HTERT RPE-1 (cell line): ENCODE measurements around the gene NUDT6.
"Not testable (repeated sequence)": the region's sequence is repeated elsewhere in the genome, so short reads cannot be mapped to it uniquely, and the experiment has no call there.

ENCODE experiments used
- in situ Hi-C: fragments of 300-500 bp; cut with MboI; formaldehyde crosslinking; loops from 4 replicates; pipeline ENCODE4 v1.14.3; 2020; ENCODE audit warnings: low sequenced_read_pairs

The NUDT6 gene

GRCh38 chr4:122876456-122876855 is 45.9 kb downstream of the NUDT6 start:
- in situ Hi-C loops, result no loop called here

GRCh38 chr4:122875949-122876348 is 46.4 kb downstream of the NUDT6 start:
- in situ Hi-C loops, result no loop called here

GRCh38 chr4:122873821-122874593 is 48.4 kb downstream of the NUDT6 start:
- in situ Hi-C loops, result no loop called here

GRCh38 chr4:122873146-122873545 is 49.3 kb downstream of the NUDT6 start:
- in situ Hi-C loops, result no loop called here

- in situ Hi-C loops, result not testable (repeated sequence)
These were observed 54.2 kb downstream of the NUDT6 start for GRCh38 chr4:122868235-122868634.

GRCh38 chr4:122865425-122865824 is 57.0 kb downstream of the NUDT6 start:
- in situ Hi-C loops, result no loop called here

- in situ Hi-C loops, result no loop called here
These were observed 58.8 kb downstream of the NUDT6 start for GRCh38 chr4:122863639-122864038.

- in situ Hi-C loops, result no loop called here
These were observed 61.0 kb downstream of the NUDT6 start for GRCh38 chr4:122861172-122861943.

- in situ Hi-C loops, result no loop called here
These were observed 63.7 kb downstream of the NUDT6 start for GRCh38 chr4:122858705-122859104.

GRCh38 chr4:122857160-122857559 is 65.2 kb downstream of the NUDT6 start:
- in situ Hi-C loops, result no loop called here

- in situ Hi-C loops, result no loop called here
These were observed 67.0 kb downstream of the NUDT6 start for GRCh38 chr4:122855353-122855890.

GRCh38 chr4:122854447-122855352 is 67.7 kb downstream of the NUDT6 start:
- in situ Hi-C loops, result no loop called here

GRCh38 chr4:122851568-122851967 is 70.8 kb downstream of the NUDT6 start:
- in situ Hi-C loops, result no loop called here

- in situ Hi-C loops, result not testable (repeated sequence)
These were observed 72.6 kb downstream of the NUDT6 start for GRCh38 chr4:122849789-122850188.

GRCh38 chr4:122847931-122848330 is 74.5 kb downstream of the NUDT6 start:
- in situ Hi-C loops, result no loop called here

GRCh38 chr4:122845760-122846159 is 76.6 kb downstream of the NUDT6 start:
- in situ Hi-C loops, result no loop called here

- in situ Hi-C loops, result no loop called here
These were observed 77.3 kb downstream of the NUDT6 start for GRCh38 chr4:122845066-122845465.

GRCh38 chr4:122844391-122844790 is 78.0 kb downstream of the NUDT6 start:
- in situ Hi-C loops, result not testable (repeated sequence)

- in situ Hi-C loops, result no loop called here
These were observed 79.3 kb downstream of the NUDT6 start for GRCh38 chr4:122842984-122843531.
